ENCODE results near the gene MAST2.

DNA sequence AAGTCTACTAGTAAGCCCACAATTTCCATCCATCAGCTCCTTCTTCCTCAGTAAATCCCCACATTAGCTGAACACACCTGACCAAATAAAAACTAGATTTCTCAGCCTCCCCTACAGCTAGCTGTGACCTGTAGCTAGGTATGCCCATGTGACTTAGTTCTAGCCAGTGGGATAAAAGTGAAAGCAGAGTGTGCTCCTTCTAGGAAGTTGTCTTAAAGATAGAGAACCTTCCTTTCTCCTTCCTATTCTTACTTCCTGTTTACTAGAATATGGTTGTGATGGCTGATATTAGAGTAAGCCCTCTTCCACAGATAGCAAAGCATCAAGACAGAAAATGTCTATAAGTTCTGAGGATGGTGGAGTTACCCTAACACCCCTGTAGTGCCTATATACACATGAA lies 262.0 kb downstream of the MAST2 start:
- no peak for TF ChIP-seq CTCF (IDR thresholded peaks at IDR 0.05; ENCODE audit: low read length)
- no peak for TF ChIP-seq EZH2 (optimal IDR thresholded peaks at IDR 0.05; ENCODE audit: low read depth, low read length)
- no peak for TF ChIP-seq EZH2phosphoT487 (IDR thresholded peaks at IDR 0.05; ENCODE audit: low read length)
